NCI-H2196 (cell line): Measurements from ENCODE around the gene TTC39B.

Experiments
- DNase-seq: peaks from one replicate; lab custom pipeline; 2025; ENCODE audit not compliant: unreplicated experiment; lab: John Stamatoyannopoulos, UW

Gene TTC39B

DNA sequence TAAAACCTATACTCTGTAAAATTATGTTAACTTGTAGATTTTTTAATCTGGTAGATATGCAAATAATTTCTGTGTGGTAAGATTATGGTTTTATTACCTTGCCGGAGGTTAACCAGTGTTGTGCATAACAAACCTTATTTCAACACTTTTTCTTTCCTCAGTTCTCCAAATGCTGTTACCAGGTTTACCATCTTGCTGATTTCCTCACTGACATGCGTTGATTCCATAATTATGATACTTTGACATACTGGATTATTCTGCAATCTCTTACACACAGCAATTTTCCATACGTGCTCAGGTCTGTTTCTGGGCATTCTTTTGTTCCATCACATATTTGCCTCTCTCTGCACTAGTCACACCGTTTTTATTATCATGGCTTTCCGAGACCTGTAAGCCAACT lies 77.6 kb downstream of the TTC39B start:
- DNase-seq: no peak

DNA sequence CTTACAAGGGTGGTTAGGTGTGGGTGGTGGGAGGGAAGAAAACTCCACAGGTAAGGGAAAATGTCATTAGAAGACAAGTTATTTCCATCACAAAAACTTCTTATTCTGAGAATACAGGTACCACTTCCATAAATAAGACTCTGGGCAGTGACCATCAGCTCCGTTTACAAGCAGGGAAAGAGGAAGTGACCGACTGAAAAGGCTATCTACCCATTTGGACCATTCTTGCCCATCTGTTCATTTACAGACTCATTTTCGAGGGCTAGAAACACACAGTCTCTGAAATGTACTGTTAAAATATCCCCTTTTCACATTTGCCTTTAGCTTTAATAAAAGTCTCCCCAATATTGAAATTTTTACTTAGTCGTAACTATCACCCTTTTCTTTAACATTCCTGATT lies 79.5 kb downstream of the TTC39B start:
- no peak for DNase-seq

DNA sequence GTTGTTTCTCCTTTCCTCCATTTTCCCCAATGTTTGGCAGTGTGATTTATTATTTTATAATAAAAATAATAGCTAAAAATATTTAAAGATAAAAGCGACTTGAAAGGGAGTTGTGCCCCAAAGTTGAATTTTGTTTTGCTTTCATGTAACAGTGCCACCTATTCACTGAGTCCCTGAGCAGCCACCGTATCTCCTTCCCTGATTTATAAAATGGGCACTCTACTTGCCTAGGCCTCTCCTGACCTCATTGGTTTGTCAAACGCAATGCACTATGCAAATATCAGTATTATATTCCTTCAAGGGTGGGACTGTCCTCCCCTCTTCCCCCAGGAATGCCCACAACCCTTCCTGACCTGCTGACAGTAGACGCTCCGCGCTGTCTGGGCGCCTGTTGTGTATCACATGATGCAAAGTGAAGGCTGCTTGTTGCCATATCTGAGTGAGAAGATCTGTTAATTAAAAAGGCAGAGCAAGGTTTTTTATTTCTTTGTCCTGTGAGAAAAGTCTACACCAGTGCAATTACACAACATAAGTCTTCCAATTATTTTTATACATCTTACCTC lies 81.4 kb downstream of the TTC39B start:
- no peak for DNase-seq

DNA sequence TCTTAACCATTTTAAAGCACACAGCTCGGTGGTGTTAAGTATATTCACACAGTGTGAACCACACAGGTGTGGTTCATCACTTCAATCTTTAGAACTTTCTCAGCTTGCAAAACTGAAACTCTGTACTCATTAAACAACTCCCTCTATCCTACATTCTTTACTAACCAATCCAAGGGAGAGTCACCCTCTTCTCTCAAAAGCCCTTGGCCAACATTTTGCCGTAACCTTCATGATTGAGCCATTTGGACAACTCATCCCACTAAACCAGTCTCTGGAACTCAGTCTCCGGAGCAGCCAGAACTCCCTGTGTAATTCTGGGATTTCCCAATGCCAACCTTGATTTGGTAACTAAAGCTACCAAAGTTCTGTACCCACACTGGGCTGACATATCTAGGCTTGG lies 84.7 kb downstream of the TTC39B start:
- DNase-seq: no peak

DNA sequence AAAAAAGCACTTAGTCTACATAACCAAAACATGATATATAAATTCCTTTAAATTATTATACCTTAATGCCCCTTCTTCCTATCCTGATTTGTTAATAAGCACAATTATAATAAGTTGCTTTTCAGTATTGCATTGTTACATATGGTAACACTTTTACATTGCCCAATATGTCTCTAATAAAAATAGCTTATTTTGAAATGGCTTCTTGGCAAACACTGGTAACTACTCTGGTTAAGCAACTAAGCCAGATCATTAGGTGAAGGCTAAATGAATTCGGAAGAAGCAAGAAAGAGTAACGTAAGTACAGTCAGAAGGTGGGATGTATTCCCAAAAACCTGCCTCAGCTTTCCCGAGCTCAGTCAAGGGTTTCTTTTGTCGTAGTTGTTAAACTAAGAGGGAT lies 85.3 kb downstream of the TTC39B start:
- DNase-seq: no peak

DNA sequence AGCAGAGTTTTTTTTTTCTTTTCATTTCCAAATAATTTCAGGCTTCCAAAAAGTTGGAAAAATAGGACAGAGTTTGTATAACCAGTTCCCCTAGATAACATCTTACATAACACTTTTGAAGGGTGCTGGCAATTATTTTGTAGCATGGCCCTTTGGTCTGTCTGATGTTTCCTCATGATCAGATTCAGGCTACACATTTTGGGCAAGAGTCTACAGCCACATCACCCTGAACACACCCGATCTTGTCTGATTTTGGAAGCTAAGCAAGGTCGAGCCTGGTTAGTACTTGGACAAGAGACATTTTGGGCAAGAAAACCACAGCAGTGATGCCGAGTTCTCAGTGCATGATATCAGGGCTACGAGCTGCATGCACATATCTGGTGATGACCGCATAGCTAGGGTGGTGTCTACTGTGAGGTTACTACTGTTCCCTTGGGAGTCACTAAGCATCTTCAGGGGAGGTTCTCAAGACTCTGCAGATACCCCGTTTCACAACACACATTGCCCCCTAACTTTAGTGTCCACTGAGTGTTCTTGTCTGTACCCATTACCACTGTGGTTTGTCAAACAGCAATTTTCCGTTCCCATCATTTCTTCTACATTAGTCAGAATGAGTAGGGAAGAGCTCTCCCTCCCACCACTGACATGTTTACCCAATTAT lies 86.2 kb downstream of the TTC39B start:
- no peak for DNase-seq

DNA sequence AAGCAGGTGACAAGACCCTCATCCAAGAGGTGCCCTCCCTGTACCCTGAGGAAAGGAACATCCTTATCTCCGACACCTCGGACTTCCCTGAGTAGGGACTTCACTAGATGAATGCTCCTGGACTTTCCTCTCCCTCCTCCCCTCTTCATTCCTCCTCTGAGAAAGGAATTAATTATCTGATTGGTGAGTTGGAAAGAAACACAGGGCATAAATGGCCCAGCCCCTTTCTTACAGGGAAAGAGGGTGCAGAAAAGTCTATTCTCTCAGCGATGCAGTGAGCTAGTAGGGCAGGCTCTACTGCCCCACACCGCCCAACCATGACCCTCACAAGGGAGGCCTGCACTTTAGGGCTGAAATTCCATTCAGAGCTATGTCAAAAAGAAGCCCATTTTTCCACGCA lies 87.5 kb downstream of the TTC39B start:
- DNase-seq: no peak

DNA sequence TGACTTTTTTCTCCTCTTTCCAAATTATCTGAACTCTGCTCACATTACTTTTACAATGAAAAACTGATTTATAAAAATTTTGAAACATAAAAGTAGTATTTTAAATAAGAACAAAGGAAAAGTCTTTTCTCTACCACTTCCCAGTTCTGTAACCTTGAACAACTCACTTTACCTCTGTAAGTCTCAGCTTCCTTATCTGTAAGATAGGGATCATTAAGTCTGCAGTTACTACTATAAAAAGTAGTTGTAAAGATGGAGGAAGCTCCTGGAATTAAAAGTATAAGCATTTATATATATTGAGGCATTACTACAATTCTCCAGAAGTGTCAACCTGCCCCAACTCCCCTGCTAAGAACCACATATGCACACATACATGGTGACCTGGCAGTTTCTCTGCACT lies 88.0 kb downstream of the TTC39B start:
- DNase-seq: no peak

DNA sequence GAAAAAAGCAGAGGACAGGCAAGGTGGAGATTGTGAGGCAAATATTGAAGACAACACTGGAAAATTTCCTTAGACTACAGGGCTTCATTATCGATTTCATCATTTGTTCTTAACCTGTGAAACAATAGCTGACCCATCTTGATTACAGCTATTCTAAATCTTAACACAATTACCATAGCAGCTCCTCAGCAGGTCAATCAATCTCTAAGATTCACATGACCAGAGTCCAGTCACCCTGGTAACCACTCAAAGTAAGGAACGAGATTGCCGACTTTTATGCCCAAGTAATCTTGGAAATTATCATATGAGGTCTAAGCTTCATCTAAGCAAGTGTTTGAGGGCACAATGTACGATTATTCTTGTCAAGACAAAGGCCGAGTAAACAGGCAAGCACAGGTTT lies 93.8 kb downstream of the TTC39B start:
- DNase-seq: no peak

DNA sequence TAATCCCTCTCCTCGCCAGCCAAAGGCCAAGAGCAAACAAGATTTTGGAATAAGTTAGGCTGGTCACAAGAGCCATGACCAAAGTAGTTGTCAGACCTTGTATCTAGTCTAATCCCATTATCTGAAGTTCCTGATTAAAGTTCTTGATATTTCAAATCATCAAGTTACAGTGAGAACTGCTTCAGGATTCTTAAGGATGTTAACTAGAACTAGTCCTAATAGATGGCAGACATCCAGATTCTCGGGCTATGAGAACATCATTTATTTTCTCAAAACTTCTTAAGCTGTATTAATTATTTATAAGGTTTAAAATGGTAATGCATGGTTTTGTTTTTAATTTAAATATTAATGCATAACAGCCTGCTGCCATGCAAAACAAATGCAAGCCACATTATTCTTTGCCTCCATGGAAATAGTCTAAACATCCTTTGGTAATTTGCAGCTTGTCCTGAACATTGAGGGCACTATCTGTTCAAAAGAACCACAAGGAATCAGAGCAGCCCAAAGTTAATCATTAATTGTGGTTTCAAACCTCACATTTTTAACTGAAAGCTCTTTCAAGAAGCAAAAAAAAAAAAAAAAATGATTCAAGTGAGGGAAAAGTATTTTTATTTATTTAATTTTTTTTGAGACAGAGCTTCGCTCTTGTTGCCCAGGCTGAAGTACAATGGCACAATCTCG lies 95.1 kb downstream of the TTC39B start:
- peak; percentile 52 for DNase-seq

DNA sequence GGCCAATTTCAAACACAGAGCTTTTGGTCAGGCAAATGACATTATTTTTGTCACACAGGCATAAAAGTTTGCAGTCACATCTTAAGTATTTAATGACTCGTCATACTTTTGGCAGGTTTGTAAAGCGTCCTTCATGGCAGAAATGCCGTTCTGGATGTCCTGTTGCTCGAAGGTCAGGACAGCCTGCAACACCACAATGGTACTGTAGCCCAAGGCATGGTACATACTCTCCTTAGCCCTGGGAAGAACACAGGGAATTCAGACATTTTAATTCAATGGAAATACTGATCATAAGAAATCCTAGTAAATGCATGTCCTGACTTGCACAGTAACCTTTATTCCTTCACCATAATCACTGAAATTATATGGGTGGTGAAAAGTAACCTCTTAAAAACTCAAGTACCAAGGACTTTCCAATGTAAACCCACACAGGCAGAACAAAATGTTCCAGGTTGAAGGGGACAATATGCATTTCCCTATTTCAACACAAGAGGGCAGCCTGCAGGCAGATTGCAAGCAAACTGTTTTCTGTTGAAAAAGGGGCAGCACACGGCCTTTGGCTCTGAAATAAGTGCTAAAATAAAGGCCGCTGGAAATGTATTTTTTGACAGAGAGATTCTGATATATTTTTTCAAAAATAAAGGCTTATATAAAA lies 95.7 kb downstream of the TTC39B start:
- DNase-seq: peak; percentile 94

DNA sequence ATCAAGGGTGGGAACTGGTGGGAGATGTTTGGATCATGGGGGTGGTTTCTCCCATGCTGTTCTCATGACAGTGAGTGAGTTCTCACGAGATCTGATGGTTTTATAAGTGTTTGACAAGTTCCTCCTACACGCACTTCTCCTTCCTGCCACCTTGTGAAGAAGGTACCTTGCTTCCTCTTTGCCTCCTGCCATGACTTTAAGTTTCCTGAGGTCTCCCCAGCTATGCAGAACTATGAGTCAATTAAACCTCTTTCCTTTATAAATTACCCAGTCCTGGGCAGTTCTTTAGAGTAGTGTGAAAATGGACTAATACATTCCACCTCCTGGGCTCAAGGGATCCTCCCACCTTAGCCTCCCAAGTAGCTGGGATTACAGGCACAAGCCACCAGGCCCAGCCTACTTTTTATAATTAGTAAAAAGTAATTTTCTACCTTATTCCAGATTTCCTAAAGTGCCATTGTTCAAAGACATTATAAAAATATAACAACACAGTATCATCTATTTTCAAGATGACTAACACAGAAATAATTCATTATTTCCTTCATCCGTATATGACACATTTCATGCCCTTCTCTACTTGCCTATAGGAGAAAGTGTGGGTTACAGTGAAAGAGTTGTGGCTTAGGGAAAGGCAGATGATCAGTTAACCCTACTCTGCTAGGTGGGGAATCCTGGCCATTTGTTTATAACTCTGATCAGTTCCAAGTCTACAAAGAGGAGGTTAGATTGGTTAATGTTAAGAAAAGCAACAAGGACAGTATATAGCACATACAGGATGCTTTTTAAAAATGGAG lies 99.9 kb downstream of the TTC39B start:
- no peak for DNase-seq

DNA sequence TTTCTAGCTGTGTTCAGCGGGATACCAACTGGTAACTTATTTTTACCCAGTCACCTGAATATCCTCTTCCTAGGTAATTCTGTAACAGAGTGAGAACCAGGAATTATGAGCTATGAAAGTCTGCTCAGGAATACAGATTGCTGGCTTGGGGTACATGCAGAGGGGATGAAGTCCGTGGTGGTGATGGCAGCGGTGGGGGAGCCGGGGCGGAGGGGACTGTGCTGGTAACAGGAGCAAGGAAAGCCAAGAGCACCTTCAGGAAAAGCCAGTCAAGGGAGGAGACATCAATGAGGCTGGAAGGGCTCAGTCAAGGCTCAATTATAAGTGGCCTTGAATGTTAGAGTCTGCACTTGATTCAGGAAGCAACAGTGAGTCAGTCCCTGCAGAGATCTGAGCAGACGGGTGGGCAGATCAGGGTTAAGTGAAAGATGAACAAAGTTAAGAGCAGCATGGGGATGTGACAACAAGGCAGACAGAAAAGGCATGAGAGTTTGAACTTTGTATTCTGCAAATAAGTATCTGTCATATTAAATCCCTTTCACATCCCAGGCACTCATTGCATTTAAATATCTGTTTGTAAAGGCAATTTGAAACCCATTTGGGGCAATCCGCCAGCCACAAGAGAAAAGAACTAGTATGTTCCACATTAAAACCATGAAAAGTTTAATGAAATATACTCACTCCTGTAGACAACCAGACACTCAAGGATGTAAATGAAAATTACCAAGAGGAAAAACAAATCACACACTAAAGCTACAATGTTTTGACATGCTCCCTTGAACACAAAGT lies 101.2 kb downstream of the TTC39B start:
- peak; percentile 35 for DNase-seq

DNA sequence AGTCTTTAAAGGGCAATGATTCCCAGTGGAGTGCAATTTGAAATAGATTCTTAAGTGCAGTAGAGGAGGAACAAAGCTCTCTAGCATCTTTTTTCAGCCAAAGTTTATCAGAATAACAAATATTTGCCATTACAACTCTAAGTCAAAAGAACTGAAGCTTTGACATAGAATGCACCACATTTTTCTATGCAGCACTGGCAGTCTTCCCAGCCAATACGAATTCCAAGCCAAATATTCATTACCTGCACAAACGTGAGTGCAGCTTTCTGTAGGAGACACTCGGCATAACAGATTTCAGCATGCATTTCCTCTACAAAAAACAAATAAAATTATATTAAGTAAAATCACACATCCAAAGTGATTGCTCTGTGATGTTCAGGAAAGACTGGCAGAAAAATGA lies 103.4 kb downstream of the TTC39B start:
- no peak for DNase-seq

DNA sequence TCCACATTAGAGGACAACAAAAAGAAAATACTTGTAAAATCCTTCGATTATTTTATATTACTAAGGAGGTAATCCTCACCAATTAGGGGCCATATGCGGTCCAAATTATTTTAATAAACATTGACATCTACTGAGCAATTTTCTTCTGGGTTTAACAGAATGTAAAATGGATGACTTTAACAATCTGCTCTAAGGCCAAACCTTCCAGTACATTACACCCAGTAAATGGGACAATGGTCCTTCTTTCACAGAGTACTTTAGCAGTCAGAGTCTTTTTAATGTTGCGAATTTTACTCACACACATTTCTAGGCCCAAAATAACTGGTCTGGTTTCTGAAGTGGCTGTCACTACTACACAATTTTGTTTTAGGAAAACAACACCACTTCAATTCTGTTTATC lies 106.9 kb downstream of the TTC39B start:
- DNase-seq: no peak

DNA sequence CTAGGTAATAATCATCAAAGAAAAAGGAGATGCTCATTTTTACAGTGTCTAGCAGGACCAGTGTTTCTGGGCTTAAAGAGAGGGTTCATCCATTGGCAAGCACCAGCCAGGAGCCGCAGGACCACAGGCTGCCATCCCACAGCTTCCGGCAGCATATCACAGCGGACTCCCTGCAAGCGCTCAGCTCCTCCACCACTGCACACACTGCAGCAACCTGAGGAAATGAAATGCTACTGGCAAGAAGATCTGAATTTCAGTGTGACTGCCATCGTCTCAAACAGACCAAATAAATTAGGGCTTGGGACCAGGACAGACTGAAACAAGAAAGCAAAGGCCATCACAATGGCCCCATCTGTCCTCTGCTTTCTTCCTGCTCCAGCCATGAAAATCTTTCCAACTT lies 114.2 kb downstream of the TTC39B start:
- no peak for DNase-seq

DNA sequence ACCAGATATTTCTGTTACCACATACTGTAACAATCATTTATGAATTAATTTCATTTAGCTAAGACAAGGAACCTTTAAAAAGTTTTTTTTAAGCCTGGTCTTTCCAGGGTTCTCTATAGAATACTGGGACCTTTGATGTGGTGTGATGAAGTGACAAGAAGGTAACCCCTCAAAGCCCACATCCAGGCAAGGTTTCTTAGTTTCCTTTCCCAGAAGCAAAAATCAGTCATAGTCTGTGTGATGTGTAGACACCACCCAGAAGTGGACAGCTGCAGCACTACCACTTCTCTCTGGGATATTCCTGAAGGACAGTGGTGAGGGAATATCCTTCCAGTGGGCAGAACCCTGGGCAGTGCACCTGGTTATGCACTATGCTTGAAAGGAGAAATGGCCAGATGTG lies 115.6 kb downstream of the TTC39B start:
- DNase-seq: no peak

DNA sequence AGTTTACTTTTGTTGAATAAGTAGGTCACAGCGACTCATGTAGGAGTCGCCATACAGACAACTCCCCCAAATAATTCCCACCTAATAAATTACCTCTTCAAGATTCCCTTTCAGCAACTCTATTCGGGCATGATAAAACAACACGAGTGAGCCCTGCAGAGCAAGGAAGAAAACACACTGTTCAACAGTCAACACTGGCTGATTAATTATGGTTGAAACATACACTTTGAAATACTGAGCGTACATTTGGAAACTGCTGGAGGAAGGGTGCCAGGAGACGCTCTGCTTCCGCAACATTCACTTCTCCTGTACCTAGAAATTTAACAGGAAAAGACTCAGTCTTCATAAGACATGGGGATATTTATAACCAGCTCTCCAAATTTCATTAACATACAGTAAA lies 117.5 kb downstream of the TTC39B start:
- no peak for DNase-seq

DNA sequence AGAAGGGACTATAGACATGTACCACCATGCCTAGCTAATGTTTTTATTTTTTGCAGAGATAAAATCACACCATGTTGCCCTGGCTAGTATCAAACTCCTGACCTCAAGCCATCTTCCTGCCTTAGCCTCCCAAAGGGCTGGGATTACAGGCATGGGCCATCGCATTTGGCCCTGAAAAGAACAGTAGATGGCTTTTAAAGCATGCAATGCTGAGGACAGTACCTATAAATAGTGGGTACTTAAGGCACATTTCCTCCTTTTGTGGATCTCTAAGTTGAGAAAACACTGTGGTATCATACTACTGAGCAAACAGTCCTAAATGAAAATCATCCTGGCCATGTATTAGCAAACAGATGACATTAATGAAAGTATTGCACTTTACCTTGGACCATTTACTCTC lies 119.4 kb downstream of the TTC39B start:
- peak; percentile 45 for DNase-seq

DNA sequence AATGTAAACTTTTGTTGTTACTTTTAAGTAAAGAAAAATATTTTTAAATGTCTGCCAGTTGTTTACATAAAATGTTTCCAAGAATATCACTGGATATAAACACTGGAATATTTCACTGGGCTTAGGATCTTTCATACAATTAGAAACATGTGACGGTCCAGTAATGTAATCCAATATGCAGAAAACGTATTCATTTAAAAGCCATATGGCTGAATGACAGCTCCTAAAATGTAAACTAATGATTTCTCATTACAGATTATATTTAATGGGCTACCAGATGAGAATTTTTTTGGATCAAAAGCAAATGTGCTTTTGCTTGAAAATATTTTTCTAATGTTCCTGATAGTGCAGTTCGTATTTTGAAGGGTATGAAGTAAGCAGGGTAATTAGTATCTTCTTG lies 124.3 kb downstream of the TTC39B start:
- DNase-seq: no peak

DNA sequence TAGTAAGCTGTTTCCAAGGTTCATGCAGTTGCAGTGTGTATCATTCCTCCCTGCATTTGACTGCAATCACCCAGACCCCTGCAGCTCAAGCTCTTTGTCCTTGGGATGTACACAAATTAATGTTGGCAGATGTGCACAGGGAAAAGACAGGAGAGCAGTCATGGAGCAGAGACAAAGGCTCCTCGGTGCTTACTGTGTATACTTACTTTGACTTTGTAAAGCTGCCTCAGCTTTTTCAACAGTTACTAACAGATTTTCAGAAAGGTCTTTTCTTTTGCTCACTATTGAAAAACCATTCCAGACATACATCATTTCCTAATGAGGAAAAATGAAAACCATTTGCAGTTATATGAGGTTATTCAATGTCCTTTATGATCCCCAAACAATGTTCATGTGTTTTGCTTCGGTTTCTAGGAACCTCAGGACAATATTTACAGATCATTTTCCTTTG lies 124.9 kb downstream of the TTC39B start:
- DNase-seq: no peak
